ENCODE measurements around the gene SLC48A1. TPM values are rescaled to one million over a fixed set of nuclear protein-coding genes. Genes with fewer than 3 reads are reported as not detected.

SLC48A1 gene
- total RNA-seq, 4 donors from 2014 or later: 19.9 to 76.7 (median 23.1) TPM

GRCh38 chr12:47787596-47788319 lies 14.7 kb downstream of the SLC48A1 start:
- Histone ChIP-seq H3K4me3 (no peak overlapping the region), H3K4me1 (no peaks in the 10 kb centered on the region), H3K27ac (no peak overlapping the region), H3K27me3 (no peaks in the 10 kb centered on the region), H3K9me3 (no peaks in the 10 kb centered on the region), H3K36me3 (peaks cover 0 to 38% (median 19%) of the 10 kb centered on the region in 4 donors)
- no peak for TF ChIP-seq CTCF (IDR thresholded peaks at IDR 0.05)
- no peak for TF ChIP-seq EP300 (IDR thresholded peaks at IDR 0.05; ENCODE audit: low read depth)
- no peak for TF ChIP-seq POLR2A (IDR thresholded peaks at IDR 0.05)
- no peak for TF ChIP-seq POLR2AphosphoS5 (IDR thresholded peaks at IDR 0.05)
- 82 to 90% methylated on average over 2 to 14 of the region's 14 CpGs for WGBS, 2 donors (ENCODE audit: low coverage in 1 of 2)
- in situ Hi-C loops (cut with MboI; ENCODE audit: low pct_ligation_motif_present in 1 of 4, low pct_unique_long_range_greater_than_20kb in 1 of 4, low sequenced_read_pairs in 3 of 4) (loop anchor here in 1 of 4 donors (10.0 kb wide), 1 partner anchor 47 kb away; no protein-coding TSS in a partner anchor), intact Hi-C loops (cut with DNase I; ENCODE audit: low total_unique reads) (no loop called here)
- no peak for DNase-seq

DNA sequence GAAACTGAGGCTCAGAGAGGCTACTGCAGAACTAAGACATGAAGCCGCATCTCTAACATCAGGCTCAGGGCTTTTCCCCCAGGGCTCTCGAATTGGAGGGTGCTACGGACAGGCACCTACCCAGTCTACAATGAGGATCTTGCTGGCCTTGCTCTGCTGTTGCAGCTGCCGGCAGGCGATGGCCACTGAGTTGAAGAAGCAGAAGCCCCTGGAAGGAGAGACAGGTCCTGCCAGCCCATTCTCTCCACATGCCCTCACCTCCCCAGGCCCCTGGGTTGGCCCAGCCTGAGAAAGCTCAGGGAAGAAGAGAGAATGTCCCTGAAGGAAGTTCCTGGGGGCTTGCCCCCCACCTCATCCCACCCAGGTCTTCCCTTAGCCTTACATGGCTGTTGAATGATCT lies 16.1 kb downstream of the SLC48A1 start:
- in situ Hi-C loops (cut with MboI; ENCODE audit: low pct_ligation_motif_present in 1 of 4, low pct_unique_long_range_greater_than_20kb in 1 of 4, low sequenced_read_pairs in 3 of 4): loop anchor here in 1 of 4 donors (10.0 kb wide), 1 partner anchor 46 kb away; no protein-coding TSS in a partner anchor
- 86% methylated on average over 4 of the region's 5 CpGs; no CpG with 5 or more reads in 1 of the 2 donors for WGBS, 2 donors (ENCODE audit: low coverage in 1 of 2)
- H3K4me3 ChIP-seq: no peak overlapping the region

DNA sequence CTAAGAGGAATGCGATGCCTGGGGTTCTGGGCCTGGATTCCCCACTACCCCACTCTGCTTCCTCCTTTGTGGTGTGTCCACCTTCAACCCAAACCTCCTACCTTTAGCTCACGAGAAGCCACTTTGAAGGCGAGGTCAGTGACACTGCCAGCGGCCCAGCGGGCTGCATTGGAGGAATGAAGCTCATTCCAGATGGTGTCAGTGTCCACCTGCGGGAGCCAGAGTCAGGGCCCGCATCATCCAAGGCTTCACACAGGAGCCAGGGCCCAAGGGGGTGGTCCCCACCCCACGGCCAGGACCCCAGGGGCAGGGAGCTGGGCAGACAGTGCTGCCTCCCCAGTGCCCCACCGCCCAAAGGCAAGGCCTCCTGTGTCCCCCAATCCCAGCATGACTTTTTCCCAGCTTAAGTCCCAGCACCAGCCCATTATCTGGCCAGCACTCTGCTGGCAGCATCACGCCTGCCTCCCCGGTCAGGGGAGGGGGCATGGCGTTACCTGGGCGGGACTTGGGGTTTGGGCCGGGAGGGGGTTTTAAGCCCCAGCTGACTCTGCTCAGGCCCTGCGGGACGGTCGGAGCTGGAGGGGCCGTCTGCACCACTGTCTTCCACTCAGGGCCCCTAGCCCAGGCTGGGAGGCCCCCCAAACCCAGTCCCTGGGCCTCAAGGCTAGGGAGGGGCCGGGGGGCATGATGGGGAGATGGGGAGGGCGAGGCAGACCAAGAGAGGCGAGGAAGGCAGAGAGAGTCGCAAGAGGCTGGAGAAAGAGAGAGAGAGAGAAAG lies 16.9 kb downstream of the SLC48A1 start:
- no peaks in the 10 kb centered on the region for H3K27me3 ChIP-seq
- H3K4me1 ChIP-seq: no peaks in the 10 kb centered on the region
- no peak overlapping the region for H3K4me3 ChIP-seq
- H3K27ac ChIP-seq: no peak overlapping the region
- peaks cover 0 to 36% (median 16%) of the 10 kb centered on the region in 4 donors for H3K36me3 ChIP-seq
- intact Hi-C loops (cut with DNase I; ENCODE audit: low total_unique reads) (no loop called here), in situ Hi-C loops (cut with MboI; ENCODE audit: low pct_ligation_motif_present in 1 of 4, low pct_unique_long_range_greater_than_20kb in 1 of 4, low sequenced_read_pairs in 3 of 4) (loop anchor here in 1 of 4 donors (10.0 kb wide), 1 partner anchor 45 kb away; no protein-coding TSS in a partner anchor)
- 88% methylated on average over 20 of the region's 22 CpGs; no CpG with 5 or more reads in 1 of the 2 donors for WGBS, 2 donors (ENCODE audit: low coverage in 1 of 2)
- DNase-seq: no peak
- H3K9me3 ChIP-seq: no peaks in the 10 kb centered on the region
- TF ChIP-seq EP300 (IDR thresholded peaks at IDR 0.05; ENCODE audit: low read depth): no peak
- TF ChIP-seq POLR2A (IDR thresholded peaks at IDR 0.05): no peak
- no peak for TF ChIP-seq CTCF (IDR thresholded peaks at IDR 0.05)
- TF ChIP-seq POLR2AphosphoS5 (IDR thresholded peaks at IDR 0.05): no peak

More for the DNA sequence above, 16.1 kb downstream of the SLC48A1 start:
- Histone ChIP-seq H3K27ac (no peak overlapping the region), H3K36me3 (peaks cover 0 to 37% (median 18%) of the 10 kb centered on the region in 4 donors), H3K4me1 (no peaks in the 10 kb centered on the region), H3K9me3 (no peaks in the 10 kb centered on the region), H3K27me3 (no peaks in the 10 kb centered on the region)
- no peak for DNase-seq
- intact Hi-C loops (cut with DNase I; ENCODE audit: low total_unique reads): no loop called here
- no peak for TF ChIP-seq POLR2AphosphoS5 (IDR thresholded peaks at IDR 0.05)

GRCh38 chr12:47790676-47791350 lies 17.8 kb downstream of the SLC48A1 start:
- WGBS, 2 donors (ENCODE audit: low coverage in 1 of 2): 93% methylated on average over 20 of the region's 20 CpGs; no CpG with 5 or more reads in 1 of the 2 donors
- in situ Hi-C loops (cut with MboI; ENCODE audit: low pct_ligation_motif_present in 1 of 4, low pct_unique_long_range_greater_than_20kb in 1 of 4, low sequenced_read_pairs in 3 of 4) (no loop called here), intact Hi-C loops (cut with DNase I; ENCODE audit: low total_unique reads) (no loop called here)
- DNase-seq: no peak
- H3K36me3 ChIP-seq: peaks cover 0 to 40% (median 16%) of the 10 kb centered on the region in 4 donors
- H3K9me3 ChIP-seq: no peaks in the 10 kb centered on the region
- H3K4me3 ChIP-seq: no peak overlapping the region
- H3K27me3 ChIP-seq: no peaks in the 10 kb centered on the region
- H3K4me1 ChIP-seq: no peaks in the 10 kb centered on the region
- H3K27ac ChIP-seq: no peak overlapping the region
- no peak for TF ChIP-seq CTCF (IDR thresholded peaks at IDR 0.05)
